ENCODE measurements around the gene CHGA.

- TF ChIP-seq CTCF (IDR thresholded peaks at IDR 0.05; ENCODE audit: borderline replicate concordance, extremely low read depth, low read length, poor library complexity, severe bottlenecking) (no peak), EZH2 (IDR thresholded peaks at IDR 0.05; ENCODE audit: borderline replicate concordance, low read depth, low read length, severe bottlenecking) (no peak)
Measured at GRCh38 chr14:92903359-92903758, 19.6 kb upstream of the CHGA start.

Data from DND-41 (cell line).